ENCODE measurements around the gene SLC26A11. TPM values are rescaled to one million over a fixed set of nuclear protein-coding genes. Genes with fewer than 3 reads are reported as not detected.

SLC26A11 gene
- total RNA-seq, 1 experiment from 2014 or later: 17.7 TPM

DNA sequence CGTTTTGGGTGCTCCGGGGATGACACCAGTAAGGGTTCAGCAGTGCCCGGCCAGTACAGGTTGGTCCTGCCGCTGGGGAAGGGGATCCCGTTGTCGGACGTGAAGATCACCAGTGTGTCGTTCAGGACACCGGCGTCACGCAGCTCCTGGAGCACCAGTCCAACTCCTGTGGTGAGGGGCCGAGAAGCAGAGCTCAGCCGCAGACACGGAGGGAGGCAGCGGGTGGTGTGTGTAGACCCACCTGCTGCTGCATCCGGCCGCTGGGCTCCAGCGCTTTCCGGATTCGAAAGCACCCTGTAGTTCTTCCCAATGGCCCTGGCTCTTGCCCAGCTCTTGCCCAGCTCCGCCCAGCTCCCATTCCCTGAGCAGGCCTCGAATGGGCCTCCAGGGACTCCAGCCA, 8.1 kb upstream of the SLC26A11 start:
- Histone ChIP-seq H4K20me1 (ENCODE audit: insufficient read depth) (no peaks in the 10 kb centered on the region), H2AFZ (ENCODE audit: low read depth, low read length, poor library complexity, severe bottlenecking) (no peak overlapping the region), H3K27ac (ENCODE audit: low read depth, low read length) (no peak overlapping the region), H3K9ac (ENCODE audit: low read length) (no peak overlapping the region), H3K27me3 (ENCODE audit: insufficient read depth, low read length) (no peaks in the 10 kb centered on the region), H3K79me2 (ENCODE audit: insufficient read depth, low read length) (no peaks in the 10 kb centered on the region), H3K9me2 (ENCODE audit: insufficient read depth) (no peaks in the 10 kb centered on the region), H3K4me1 (ENCODE audit: control insufficient read depth in 1 of 2, insufficient read depth in 2 of 2, low read length in 2 of 2) (no peaks in the 10 kb centered on the region), H3K9me3 (ENCODE audit: control insufficient read depth in 1 of 2, insufficient read depth in 1 of 2, low read depth in 1 of 2, low read length in 2 of 2) (no peaks in the 10 kb centered on the region), H3K36me3 (ENCODE audit: control insufficient read depth in 1 of 2, insufficient read depth in 2 of 2, low read length in 2 of 2) (peaks cover 17 to 31% of the 10 kb centered on the region in 2 experiments; a peak in 3 of 4 replicates), H3K4me2 (ENCODE audit: low read length) (no peak overlapping the region), H3K4me3 (replicated peaks in 1 of 2; ENCODE audit: low read depth in 1 of 2, low read length in 2 of 2) (no peak overlapping the region)
- ChIA-PET RAD21 (ENCODE audit: low non-redundant PET in 1 of 2, low total read pairs in 2 of 2, uncharacterized antibody in 2 of 2, unreplicated experiment in 2 of 2) (no interaction called here), POLR2A (no interaction called here), CTCF (no interaction called here)
- ATAC-seq (no peak), DNase-seq (ENCODE audit: low read depth, low spot score) (no peak)
- intact Hi-C loops (cut with micrococcal nuclease): no loop called here
- TF ChIP-seq, protein P1, sequence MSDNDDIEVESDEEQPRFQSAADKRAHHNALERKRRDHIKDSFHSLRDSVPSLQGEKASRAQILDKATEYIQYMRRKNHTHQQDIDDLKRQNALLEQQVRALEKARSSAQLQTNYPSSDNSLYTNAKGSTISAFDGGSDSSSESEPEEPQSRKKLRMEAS (IDR thresholded peaks at IDR 0.05): no peak
- no peak for TF ChIP-seq CEBPB (IDR thresholded peaks at IDR 0.05; ENCODE audit: low read depth)
- TF ChIP-seq TCF7L2 (IDR thresholded peaks at IDR 0.05; ENCODE audit: borderline replicate concordance, extremely low read depth, insufficient read depth, insufficient read length): no peak
- no peak for TF ChIP-seq EZH2 (IDR thresholded peaks at IDR 0.05)
- no peak for TF ChIP-seq ZBTB33 (IDR thresholded peaks at IDR 0.05; ENCODE audit: extremely low read depth, insufficient replicate concordance, low read length)
- no peak for TF ChIP-seq CBX3 (IDR thresholded peaks at IDR 0.05; ENCODE audit: low read depth)
- no peak for TF ChIP-seq SP1 (IDR thresholded peaks at IDR 0.05; ENCODE audit: low read depth)
- TF ChIP-seq, protein P2, sequence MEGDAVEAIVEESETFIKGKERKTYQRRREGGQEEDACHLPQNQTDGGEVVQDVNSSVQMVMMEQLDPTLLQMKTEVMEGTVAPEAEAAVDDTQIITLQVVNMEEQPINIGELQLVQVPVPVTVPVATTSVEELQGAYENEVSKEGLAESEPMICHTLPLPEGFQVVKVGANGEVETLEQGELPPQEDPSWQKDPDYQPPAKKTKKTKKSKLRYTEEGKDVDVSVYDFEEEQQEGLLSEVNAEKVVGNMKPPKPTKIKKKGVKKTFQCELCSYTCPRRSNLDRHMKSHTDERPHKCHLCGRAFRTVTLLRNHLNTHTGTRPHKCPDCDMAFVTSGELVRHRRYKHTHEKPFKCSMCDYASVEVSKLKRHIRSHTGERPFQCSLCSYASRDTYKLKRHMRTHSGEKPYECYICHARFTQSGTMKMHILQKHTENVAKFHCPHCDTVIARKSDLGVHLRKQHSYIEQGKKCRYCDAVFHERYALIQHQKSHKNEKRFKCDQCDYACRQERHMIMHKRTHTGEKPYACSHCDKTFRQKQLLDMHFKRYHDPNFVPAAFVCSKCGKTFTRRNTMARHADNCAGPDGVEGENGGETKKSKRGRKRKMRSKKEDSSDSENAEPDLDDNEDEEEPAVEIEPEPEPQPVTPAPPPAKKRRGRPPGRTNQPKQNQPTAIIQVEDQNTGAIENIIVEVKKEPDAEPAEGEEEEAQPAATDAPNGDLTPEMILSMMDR (IDR thresholded peaks at IDR 0.05 in 2 of 3, conservative IDR thresholded peaks at IDR 0.05 in 1 of 3; ENCODE audit: borderline replicate concordance in 1 of 3, insufficient read depth in 1 of 3, low read depth in 2 of 3, low read length in 2 of 3): no peak
- no TSS peak for BruUV-seq (replicated peaks)

Data from HCT116 (cell line).